HepG2 (cell line): Measurements from ENCODE around the gene BCAS3. TPM values are rescaled to one million over a fixed set of nuclear protein-coding genes. Genes with fewer than 3 reads are reported as not detected.

Source experiments
- ATAC-seq: fragments of 200-7000 bp; cut with Tn5 transposase; 3 replicates; pipeline ENCODE4 v1.9.1; 2020; ENCODE audit warnings: mild to moderate bottlenecking, moderate library complexity
- BruUV-seq: library from RNA; stranded (reverse); fragments of 400-500 nt; replicated peaks from 2 replicates; lab custom pipeline; 2021; lab: Mats Ljungman, UMichigan
- CTCF ChIA-PET: fragments of 300-600 bp; formaldehyde crosslinking; extraction: SDS; loops from one replicate; lab custom pipeline; 2021; ENCODE audit warnings: low total read pairs, inconsistent platforms, low intra/inter-chr PET ratio; lab: Yijun Ruan, JAX
- POLR2A ChIA-PET: fragments of 350-600 bp; sonication (Branson Sonifier 250); formaldehyde crosslinking; loops from one replicate; lab custom pipeline; 2020; ENCODE audit warnings: antibody characterized with exemption, inconsistent platforms; lab: Yijun Ruan, JAX
- DNase-seq: peaks from one replicate; pipeline ENCODE4 v3.0.0-alpha.2; 2015; ENCODE audit warnings: low spot score
- FAIRE-seq: peaks from 3 replicates; lab custom pipeline; 2011; peaks lifted over from hg19 to GRCh38; lab: Jason Lieb, UNC
- H2AFZ ChIP-seq: one replicate; pipeline ENCODE4 v1.6.1; 2011; ENCODE audit warnings: low read length, inconsistent platforms
- H3K27ac ChIP-seq: fragments of 300-600 bp; 3 replicates; pipeline ENCODE4 v1.8.0; 2011; ENCODE audit warnings: mixed run types, mild to moderate bottlenecking, mixed read lengths, low read length, inconsistent platforms; ENCODE audit not compliant: insufficient read depth; ENCODE audit errors: extremely low read length
- H3K27me3 ChIP-seq, 2 experiments: fragments of 200-600 bp in 1 of 2; 2 replicates in 1 of 2; 3 replicates in 1 of 2; pipeline versions ENCODE4 v1.6.0 to v1.8.0; 2011; ENCODE audit warnings: low read length in 2 of 2, mild to moderate bottlenecking in 2 of 2, moderate library complexity in 2 of 2, inconsistent platforms in 1 of 2; ENCODE audit not compliant: insufficient read depth in 2 of 2, control insufficient read depth in 1 of 2
- H3K36me3 ChIP-seq, 2 experiments: fragments of 200-600 bp in 1 of 2; replicated peaks in 1 of 2; 2 replicates in 1 of 2; 3 replicates in 1 of 2; pipeline versions ENCODE4 v1.5.1 to v1.8.0; 2011; ENCODE audit warnings: low read length in 2 of 2, inconsistent platforms in 1 of 2; ENCODE audit not compliant: insufficient read depth in 2 of 2, control insufficient read depth in 1 of 2
- H3K4me1 ChIP-seq: 2 replicates; pipeline ENCODE4 v1.5.1; 2012; ENCODE audit warnings: low read length, inconsistent platforms; ENCODE audit not compliant: insufficient read depth
- H3K4me2 ChIP-seq: 2 replicates; pipeline ENCODE4 v1.6.0; 2011; ENCODE audit warnings: low read depth, low read length, inconsistent platforms
- H3K4me3 ChIP-seq, 3 experiments: fragments of 200-600 bp in 1 of 3; sonication (generic), shearing (Covaris generic) in 1 of 3; replicated peaks in 1 of 3; 2 replicates each; pipeline ENCODE4 v1.5.1; 2011 to 2016; ENCODE audit warnings: low read length in 3 of 3, inconsistent platforms in 2 of 3, low read depth in 2 of 3, mild to moderate bottlenecking in 2 of 3, control low read depth in 1 of 3, mixed read lengths in 1 of 3; ENCODE audit not compliant: insufficient read depth in 1 of 3
- H3K79me2 ChIP-seq: one replicate; pipeline ENCODE4 v1.6.1; 2011; ENCODE audit warnings: low read length, inconsistent platforms; ENCODE audit not compliant: insufficient read depth
- H3K9ac ChIP-seq: 2 replicates; pipeline ENCODE4 v1.6.0; 2011; ENCODE audit warnings: mild to moderate bottlenecking, low read depth, low read length, inconsistent platforms; ENCODE audit not compliant: insufficient read depth
- H3K9me3 ChIP-seq: 2 replicates; pipeline ENCODE4 v1.5.1; 2012; ENCODE audit warnings: mild to moderate bottlenecking, low read length
- H4K20me1 ChIP-seq: 2 replicates; pipeline ENCODE4 v1.6.0; 2011; ENCODE audit warnings: inconsistent platforms, mild to moderate bottlenecking, low read length, moderate library complexity; ENCODE audit not compliant: insufficient read depth
- ARID2 ChIP-seq: sonication (generic); formaldehyde crosslinking; IDR thresholded peaks from 2 replicates; pipeline ENCODE4 v1.8.1; 2022; ENCODE audit warnings: mild to moderate bottlenecking, missing genetic modification reagents, borderline replicate concordance
- CEBPB ChIP-seq: IDR thresholded peaks from 2 replicates; pipeline ENCODE4 v1.6.1; 2011; ENCODE audit warnings: low read depth, low read length, improper control_type of control experiment, borderline replicate concordance
- CERS6 ChIP-seq: sonication (generic); formaldehyde crosslinking; IDR thresholded peaks from 2 replicates; pipeline ENCODE4 v1.5.0; 2020; ENCODE audit warnings: missing genetic modification reagents
- DMAP1 ChIP-seq: IDR thresholded peaks from 2 replicates; pipeline ENCODE4 v1.6.1; 2016
- HOXA9 ChIP-seq: sonication (generic); formaldehyde crosslinking; IDR thresholded peaks from 2 replicates; pipeline ENCODE4 v1.8.1; 2022; ENCODE audit warnings: missing genetic modification reagents, mild to moderate bottlenecking, moderate library complexity, borderline replicate concordance
- NAIF1 ChIP-seq: sonication (generic); formaldehyde crosslinking; IDR thresholded peaks from 2 replicates; pipeline ENCODE4 v1.5.0; 2020; ENCODE audit warnings: mild to moderate bottlenecking, missing genetic modification reagents, borderline replicate concordance
- RARA ChIP-seq: IDR thresholded peaks from 2 replicates; pipeline ENCODE4 v1.6.1; 2016; ENCODE audit warnings: missing genetic modification reagents, missing compliant biosample characterization
- SP2 ChIP-seq: sonication (generic); formaldehyde crosslinking; IDR thresholded peaks from 2 replicates; pipeline ENCODE4 v1.5.1; 2020; ENCODE audit warnings: mild to moderate bottlenecking, missing genetic modification reagents
- TEAD2 ChIP-seq: sonication (generic); formaldehyde crosslinking; IDR thresholded peaks from 2 replicates; pipeline ENCODE4 v1.9.0; 2021; ENCODE audit warnings: missing genetic modification reagents
- TRIM24 ChIP-seq: sonication (generic); formaldehyde crosslinking; IDR thresholded peaks from 2 replicates; pipeline ENCODE4 v1.8.0; 2022; ENCODE audit warnings: mild to moderate bottlenecking, missing genetic modification reagents
- ZBTB2 ChIP-seq: sonication (generic); formaldehyde crosslinking; IDR thresholded peaks from 2 replicates; pipeline ENCODE4 v1.8.0; 2022; ENCODE audit warnings: low read depth, missing genetic modification reagents
- WGBS: methylation state at CpG from one replicate; pipeline ENCODE4 v1.1.6; 2017; ENCODE audit warnings: low lambda C conversion rate; 5-methylcytosine and 5-hydroxymethylcytosine counted together
- in situ Hi-C: cut with HindIII; loops from 2 replicates; pipeline ENCODE4 v1.10.0; 2017; ENCODE audit warnings: low pct_unique_long_range_greater_than_20kb; ENCODE audit not compliant: extremely low pct_ligation_motif_present
- intact Hi-C: fragments of 100-400 bp; cut with micrococcal nuclease; formaldehyde crosslinking; loops from one replicate; pipeline ENCODE4 v1.10.0; 2022; ENCODE audit not compliant: unreplicated experiment
- polyA plus RNA-seq, 8 experiments: library from polyadenylated mRNA; depleted of rRNA in 3 of 8; stranded (reverse) in 7 of 8; unstranded in 1 of 8; fragments of >200 nt; fragmentation: Illumina TruSeq in 4 of 8; extraction: Trizol in 4 of 8; gene quantifications; 2 replicates each; pipeline versions ENCODE4 v1.2.1 to v1.2.3, GENCODE V29; 2011 to 2016; ENCODE audit warnings: low read depth in 4 of 8, missing spikeins in 1 of 8, mixed read lengths in 1 of 8; ENCODE audit not compliant: insufficient read depth in 1 of 8
- total RNA-seq, 5 experiments: library from RNA; depleted of rRNA; stranded (reverse); fragments of >200 nt; fragmentation: Illumina TruSeq; extraction: Trizol; gene quantifications; 2 replicates each; pipeline ENCODE4 v1.2.3, GENCODE V29; 2016; ENCODE audit warnings: low read depth in 1 of 5

BCAS3 gene
- total and polyA plus RNA-seq, 2 of the 13 experiments (the other 11 are each of a cell fraction or from before 2014, with no cell fraction given), result 10.7 to 11.2 TPM

GRCh38 chr17:60888812-60889709, 211.4 kb downstream of the BCAS3 start (continued):
- no peak for TF ChIP-seq NAIF1 (CRISPR knock-in tag)
- TF ChIP-seq RARA, result no peak
- TF ChIP-seq ARID2 (CRISPR knock-in tag), result no peak
- TF ChIP-seq HOXA9 (CRISPR knock-in tag), result no peak
- TF ChIP-seq TRIM24 (CRISPR knock-in tag), result no peak

- Histone ChIP-seq H3K36me3 (no peaks in the 10 kb centered on the region), H2AFZ (no peak overlapping the region), H3K9me3 (no peaks in the 10 kb centered on the region), H4K20me1 (no peaks in the 10 kb centered on the region), H3K27me3 (no peaks in the 10 kb centered on the region), H3K79me2 (no peaks in the 10 kb centered on the region), H3K4me2 (no peak overlapping the region), H3K4me3 (no peak overlapping the region), H3K4me1 (0 out of 2 replicates have a peak, but pooled peaks cover 7% of the 10 kb centered on the region), H3K27ac (no peak overlapping the region), H3K9ac (no peak overlapping the region)
- CTCF ChIA-PET, result no interaction called here
- 77% methylated on average over 2 of the region's 2 CpGs for WGBS
- POLR2A ChIA-PET, result no interaction called here
- DNase-seq (no peak), ATAC-seq (no peak), FAIRE-seq (no peak)
- TF ChIP-seq ZBTB2 (no peak), TEAD2 (CRISPR knock-in tag) (no peak), CERS6 (CRISPR knock-in tag) (no peak), DMAP1 (no peak), CEBPB (no peak), SP2 (CRISPR knock-in tag) (no peak)
- in situ Hi-C loops (no loop called here), intact Hi-C loops (no loop called here)
- BruUV-seq, result no TSS peak
These were observed 213.5 kb downstream of the BCAS3 start for GRCh38 chr17:60891149-60891548.
